Activated naive CD8-positive, alpha-beta T cell treated with anti-CD3 and anti-CD28 coated beads, Interleukin-2, amount 10 ng/mL, durations not matched to agents 7 days and 5 days (primary cell): ENCODE results near the gene HUNK. TPM values are rescaled to one million over a fixed set of nuclear protein-coding genes. Genes with fewer than 3 reads are reported as not detected.

Experiments
- ATAC-seq: fragments of 150-1000 bp; cut with Tn5 transposase; one replicate; pipeline ENCODE4 v1.10.0; 2021; ENCODE audit warnings: low read depth, moderate library complexity
- POLR2A ChIA-PET: fragments of 350-600 bp; sonication (Branson Sonifier 250); formaldehyde crosslinking; loops from one replicate; lab custom pipeline; 2021; ENCODE audit warnings: antibody characterized with exemption; lab: Charles Lee
- DNase-seq: peaks from one replicate; pipeline ENCODE4 v3.0.0; 2021
- H3K27ac Mint-ChIP-seq: one replicate; pipeline ENCODE4 v1.8.0; 2022; ENCODE audit warnings: mild to moderate bottlenecking, mixed read lengths
- H3K27me3 Mint-ChIP-seq: one replicate; pipeline ENCODE4 v1.8.0; 2022; ENCODE audit warnings: mild to moderate bottlenecking, moderate library complexity, mixed read lengths
- H3K36me3 Mint-ChIP-seq: one replicate; pipeline ENCODE4 v1.8.0; 2021; ENCODE audit warnings: mild to moderate bottlenecking, mixed read lengths
- H3K4me1 Mint-ChIP-seq: one replicate; pipeline ENCODE4 v1.8.0; 2021; ENCODE audit warnings: mixed read lengths
- H3K4me3 Mint-ChIP-seq: one replicate; pipeline ENCODE4 v1.8.0; 2022; ENCODE audit warnings: mild to moderate bottlenecking, moderate library complexity, mixed read lengths
- H3K9me3 Mint-ChIP-seq: one replicate; pipeline ENCODE4 v1.8.0; 2021; ENCODE audit warnings: mixed read lengths
- total RNA-seq, 2 experiments: library from RNA; stranded (reverse); gene quantifications; one replicate each; pipeline ENCODE4 v1.2.3, GENCODE V29; 2021

HUNK gene
- total RNA-seq, 2 experiments from 2014 or later = 0.48 to 0.78 TPM

GRCh38 chr21:32001390-32001789, 128.6 kb downstream of the HUNK start:
- H3K27ac Mint-ChIP-seq = no peak overlapping the region
- H3K4me1 Mint-ChIP-seq = no peaks in the 10 kb centered on the region
- peaks cover 2% of the 10 kb centered on the region for H3K9me3 Mint-ChIP-seq
- POLR2A ChIA-PET = no interaction called here
- DNase-seq (no peak), ATAC-seq (no peak)
- no peaks in the 10 kb centered on the region for H3K36me3 Mint-ChIP-seq
- no peak overlapping the region for H3K4me3 Mint-ChIP-seq
- H3K27me3 Mint-ChIP-seq = peaks cover 2% of the 10 kb centered on the region

GRCh38 chr21:32003411-32003810, 130.6 kb downstream of the HUNK start:
- Mint-ChIP-seq H3K27me3 (peaks cover 2% of the 10 kb centered on the region), H3K4me1 (no peaks in the 10 kb centered on the region), H3K36me3 (no peaks in the 10 kb centered on the region), H3K9me3 (peaks cover 3% of the 10 kb centered on the region), H3K4me3 (no peak overlapping the region), H3K27ac (no peak overlapping the region)
- DNase-seq = no peak
- POLR2A ChIA-PET = interaction anchor here (0.6 kb wide), 1 partner anchor 997 kb away, joined by 3 read pairs; no protein-coding TSS in a partner anchor
- no peak for ATAC-seq

- Mint-ChIP-seq H3K27me3 (peaks cover 2% of the 10 kb centered on the region), H3K4me3 (no peak overlapping the region), H3K4me1 (no peaks in the 10 kb centered on the region), H3K9me3 (peaks cover 3% of the 10 kb centered on the region), H3K27ac (no peak overlapping the region), H3K36me3 (no peaks in the 10 kb centered on the region)
- no peak for DNase-seq
- POLR2A ChIA-PET = no interaction called here
- ATAC-seq = no peak
Measured at GRCh38 chr21:32004291-32004690, 131.5 kb downstream of the HUNK start.

- Mint-ChIP-seq H3K9me3 (peaks cover 7% of the 10 kb centered on the region), H3K27ac (no peak overlapping the region), H3K36me3 (no peaks in the 10 kb centered on the region), H3K4me1 (no peaks in the 10 kb centered on the region), H3K4me3 (no peak overlapping the region), H3K27me3 (peaks cover 2% of the 10 kb centered on the region)
- DNase-seq (no peak), ATAC-seq (no peak)
- POLR2A ChIA-PET = no interaction called here
Measured at GRCh38 chr21:32007456-32007855, 134.6 kb downstream of the HUNK start.

- no peak overlapping the region for H3K27ac Mint-ChIP-seq
- H3K9me3 Mint-ChIP-seq = peaks cover 5% of the 10 kb centered on the region
- DNase-seq (no peak), ATAC-seq (no peak)
- POLR2A ChIA-PET = no interaction called here
- H3K27me3 Mint-ChIP-seq = peaks cover 4% of the 10 kb centered on the region
- H3K4me3 Mint-ChIP-seq = no peak overlapping the region
- H3K36me3 Mint-ChIP-seq = no peaks in the 10 kb centered on the region
- H3K4me1 Mint-ChIP-seq = no peaks in the 10 kb centered on the region
Measured at GRCh38 chr21:32008714-32009113, 135.9 kb downstream of the HUNK start.

- Mint-ChIP-seq H3K9me3 (peaks cover 5% of the 10 kb centered on the region), H3K27ac (no peak overlapping the region), H3K4me3 (no peak overlapping the region), H3K36me3 (no peaks in the 10 kb centered on the region), H3K27me3 (peaks cover 4% of the 10 kb centered on the region), H3K4me1 (no peaks in the 10 kb centered on the region)
- ATAC-seq = no peak
- DNase-seq = no peak
- POLR2A ChIA-PET = no interaction called here
Measured at GRCh38 chr21:32009263-32009662, 136.4 kb downstream of the HUNK start.

GRCh38 chr21:32015461-32016139, 142.8 kb downstream of the HUNK start:
- POLR2A ChIA-PET = no interaction called here
- ATAC-seq = no peak
- Mint-ChIP-seq H3K27me3 (peaks cover 2% of the 10 kb centered on the region), H3K4me3 (no peak overlapping the region), H3K27ac (no peak overlapping the region), H3K36me3 (no peaks in the 10 kb centered on the region), H3K9me3 (peaks cover 4% of the 10 kb centered on the region), H3K4me1 (no peaks in the 10 kb centered on the region)
- no peak for DNase-seq

GRCh38 chr21:32018381-32018780, 145.6 kb downstream of the HUNK start:
- H3K4me1 Mint-ChIP-seq = no peaks in the 10 kb centered on the region
- POLR2A ChIA-PET = no interaction called here
- H3K27ac Mint-ChIP-seq = no peak overlapping the region

GRCh38 chr21:32020564-32020963, 147.7 kb downstream of the HUNK start:
- no peaks in the 10 kb centered on the region for H3K9me3 Mint-ChIP-seq
- POLR2A ChIA-PET = no interaction called here
- no peaks in the 10 kb centered on the region for H3K36me3 Mint-ChIP-seq
- ATAC-seq (no peak), DNase-seq (no peak)
- H3K27me3 Mint-ChIP-seq = no peaks in the 10 kb centered on the region
- H3K27ac Mint-ChIP-seq = no peak overlapping the region
- H3K4me3 Mint-ChIP-seq = no peak overlapping the region
- H3K4me1 Mint-ChIP-seq = no peaks in the 10 kb centered on the region

More at GRCh38 chr21:32018381-32018780, 145.6 kb downstream of the HUNK start:
- H3K36me3 Mint-ChIP-seq = no peaks in the 10 kb centered on the region
- no peak for DNase-seq
- peaks cover under 1% of the 10 kb centered on the region for H3K27me3 Mint-ChIP-seq
- ATAC-seq = no peak
- H3K4me3 Mint-ChIP-seq = no peak overlapping the region
- H3K9me3 Mint-ChIP-seq = no peaks in the 10 kb centered on the region

GRCh38 chr21:32021319-32021994, 148.6 kb downstream of the HUNK start:
- no peaks in the 10 kb centered on the region for H3K27me3 Mint-ChIP-seq
- no peak overlapping the region for H3K27ac Mint-ChIP-seq
- ATAC-seq (no peak), DNase-seq (no peak)
- H3K36me3 Mint-ChIP-seq = no peaks in the 10 kb centered on the region
- POLR2A ChIA-PET = no interaction called here
- H3K4me1 Mint-ChIP-seq = no peaks in the 10 kb centered on the region
- no peak overlapping the region for H3K4me3 Mint-ChIP-seq
- no peaks in the 10 kb centered on the region for H3K9me3 Mint-ChIP-seq

GRCh38 chr21:32022146-32022545, 149.3 kb downstream of the HUNK start:
- H3K4me1 Mint-ChIP-seq = no peaks in the 10 kb centered on the region
- no peaks in the 10 kb centered on the region for H3K36me3 Mint-ChIP-seq
- POLR2A ChIA-PET = interaction anchor here (0.7 kb wide), 1 partner anchor 128 kb away, joined by 5 read pairs; no protein-coding TSS in a partner anchor
- DNase-seq = no peak
- H3K27ac Mint-ChIP-seq = no peak overlapping the region
- H3K9me3 Mint-ChIP-seq = no peaks in the 10 kb centered on the region
- no peaks in the 10 kb centered on the region for H3K27me3 Mint-ChIP-seq
- ATAC-seq = no peak
- H3K4me3 Mint-ChIP-seq = no peak overlapping the region

GRCh38 chr21:32030146-32030652, 157.4 kb downstream of the HUNK start:
- H3K4me3 Mint-ChIP-seq = no peak overlapping the region
- ATAC-seq = no peak
- DNase-seq = no peak
- POLR2A ChIA-PET = no interaction called here
- peaks cover 4% of the 10 kb centered on the region for H3K4me1 Mint-ChIP-seq
- peaks cover 5% of the 10 kb centered on the region for H3K9me3 Mint-ChIP-seq
- H3K36me3 Mint-ChIP-seq = no peaks in the 10 kb centered on the region
- no peak overlapping the region for H3K27ac Mint-ChIP-seq
- peaks cover 7% of the 10 kb centered on the region for H3K27me3 Mint-ChIP-seq

GRCh38 chr21:32034850-32035249, 162.0 kb downstream of the HUNK start:
- peaks cover 2% of the 10 kb centered on the region for H3K4me1 Mint-ChIP-seq
- POLR2A ChIA-PET = no interaction called here
- H3K27me3 Mint-ChIP-seq = no peaks in the 10 kb centered on the region
- DNase-seq (no peak), ATAC-seq (no peak)
- H3K9me3 Mint-ChIP-seq = peaks cover 5% of the 10 kb centered on the region
- no peaks in the 10 kb centered on the region for H3K36me3 Mint-ChIP-seq
- H3K27ac Mint-ChIP-seq = no peak overlapping the region
- no peak overlapping the region for H3K4me3 Mint-ChIP-seq

- ATAC-seq (no peak), DNase-seq (no peak)
- no peak overlapping the region for H3K27ac Mint-ChIP-seq
- H3K27me3 Mint-ChIP-seq = peaks cover 5% of the 10 kb centered on the region
- H3K4me3 Mint-ChIP-seq = no peak overlapping the region
- no peaks in the 10 kb centered on the region for H3K9me3 Mint-ChIP-seq
- POLR2A ChIA-PET = no interaction called here
- H3K4me1 Mint-ChIP-seq = peaks cover 2% of the 10 kb centered on the region
- H3K36me3 Mint-ChIP-seq = no peaks in the 10 kb centered on the region
Measured at GRCh38 chr21:32035617-32036016, 162.8 kb downstream of the HUNK start.
